H54 (cell line): ENCODE data around the gene IKZF3.
"Not testable (repeated sequence)": the region's sequence is repeated elsewhere in the genome, so short reads cannot be mapped to it uniquely, and the experiment has no call there.

Experiments used
- DNase-seq: peaks from one replicate; pipeline ENCODE4 v3.0.0; 2011; ENCODE audit warnings: low spot score, mixed read lengths; ENCODE audit not compliant: insufficient read length
- FAIRE-seq: peaks from 3 replicates; lab custom pipeline; 2011; peaks lifted over from hg19 to GRCh38; lab: Jason Lieb, UNC
- POLR2A ChIP-seq: IDR thresholded peaks from 2 replicates; pipeline ENCODE4 v1.6.1; 2011; ENCODE audit warnings: low read depth, mild to moderate bottlenecking, low read length

IKZF3 gene

GRCh38 chr17:39863918-39864746 lies at the start of gene IKZF3:
Gene IKZF3 (minus strand): TSS chr17:39864312. CDS start chr17:39864126, 186 bp downstream.
- FAIRE-seq (no peak), DNase-seq (no peak)

GRCh38 chr17:39908789-39909352 lies 44.8 kb upstream of the IKZF3 start:
- TF ChIP-seq POLR2A, result no peak
- DNase-seq (no peak), FAIRE-seq (no peak)

More at GRCh38 chr17:39863918-39864746, at the start of gene IKZF3:
- no peak for TF ChIP-seq POLR2A

- DNase-seq, result no peak
- FAIRE-seq, result no peak
- TF ChIP-seq POLR2A, result no peak
Observed at GRCh38 chr17:39904990-39905288, 40.8 kb upstream of the IKZF3 start.

- no peak for TF ChIP-seq POLR2A
- no peak for FAIRE-seq
- DNase-seq, result no peak
Observed at GRCh38 chr17:39903158-39903884, 39.2 kb upstream of the IKZF3 start.

- not testable (repeated sequence) for FAIRE-seq, DNase-seq
Observed at GRCh38 chr17:39902027-39902426, 37.9 kb upstream of the IKZF3 start.

GRCh38 chr17:39899215-39899614 lies 35.1 kb upstream of the IKZF3 start:
- TF ChIP-seq POLR2A, result no peak
- FAIRE-seq, result no peak
- DNase-seq, result no peak

GRCh38 chr17:39898088-39898487 lies 34.0 kb upstream of the IKZF3 start:
- no peak for DNase-seq
- no peak for TF ChIP-seq POLR2A
- no peak for FAIRE-seq

GRCh38 chr17:39894681-39895376 lies 30.7 kb upstream of the IKZF3 start:
- DNase-seq, result no peak
- no peak for TF ChIP-seq POLR2A
- no peak for FAIRE-seq

- no peak for TF ChIP-seq POLR2A
- no peak for FAIRE-seq
- no peak for DNase-seq
Observed at GRCh38 chr17:39889200-39889599, 25.1 kb upstream of the IKZF3 start.

- FAIRE-seq (no peak), DNase-seq (no peak)
- no peak for TF ChIP-seq POLR2A
Observed at GRCh38 chr17:39887078-39887477, 23.0 kb upstream of the IKZF3 start.

- not testable (repeated sequence) for FAIRE-seq, DNase-seq
Observed at GRCh38 chr17:39886102-39886501, 22.0 kb upstream of the IKZF3 start.

- FAIRE-seq (peak; percentile 43), DNase-seq (no peak)
- TF ChIP-seq POLR2A, result no peak
Observed at GRCh38 chr17:39872751-39873150, 8.6 kb upstream of the IKZF3 start.

GRCh38 chr17:39871801-39872200 lies 7.7 kb upstream of the IKZF3 start:
- TF ChIP-seq POLR2A, result no peak
- FAIRE-seq (no peak), DNase-seq (no peak)

GRCh38 chr17:39870776-39871175 lies 6.7 kb upstream of the IKZF3 start:
- DNase-seq (no peak), FAIRE-seq (no peak)
- no peak for TF ChIP-seq POLR2A
